ENCODE measurements around the gene ZNF446.

DNA sequence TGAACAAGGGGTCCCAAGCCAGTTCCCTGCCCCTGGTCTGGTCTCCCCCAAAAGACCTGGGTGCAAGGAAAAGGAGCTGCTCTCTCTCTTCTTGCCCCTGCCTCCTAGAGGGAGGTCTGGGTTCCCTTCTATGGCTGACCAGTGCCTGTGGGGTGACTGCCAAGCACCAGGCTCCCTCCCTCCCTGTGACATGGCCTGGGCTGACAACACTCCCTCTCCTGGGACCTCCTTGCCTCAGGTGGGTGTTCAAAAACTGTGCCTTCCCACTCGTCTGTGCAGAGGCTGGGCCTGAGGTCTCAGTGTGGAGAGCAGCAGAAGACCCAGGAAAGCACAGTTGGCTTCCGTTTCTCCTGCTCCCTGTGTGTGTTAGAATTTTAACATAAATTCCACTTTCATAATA is 4.7 kb downstream of the ZNF446 start:
- TF ChIP-seq, protein P1, sequence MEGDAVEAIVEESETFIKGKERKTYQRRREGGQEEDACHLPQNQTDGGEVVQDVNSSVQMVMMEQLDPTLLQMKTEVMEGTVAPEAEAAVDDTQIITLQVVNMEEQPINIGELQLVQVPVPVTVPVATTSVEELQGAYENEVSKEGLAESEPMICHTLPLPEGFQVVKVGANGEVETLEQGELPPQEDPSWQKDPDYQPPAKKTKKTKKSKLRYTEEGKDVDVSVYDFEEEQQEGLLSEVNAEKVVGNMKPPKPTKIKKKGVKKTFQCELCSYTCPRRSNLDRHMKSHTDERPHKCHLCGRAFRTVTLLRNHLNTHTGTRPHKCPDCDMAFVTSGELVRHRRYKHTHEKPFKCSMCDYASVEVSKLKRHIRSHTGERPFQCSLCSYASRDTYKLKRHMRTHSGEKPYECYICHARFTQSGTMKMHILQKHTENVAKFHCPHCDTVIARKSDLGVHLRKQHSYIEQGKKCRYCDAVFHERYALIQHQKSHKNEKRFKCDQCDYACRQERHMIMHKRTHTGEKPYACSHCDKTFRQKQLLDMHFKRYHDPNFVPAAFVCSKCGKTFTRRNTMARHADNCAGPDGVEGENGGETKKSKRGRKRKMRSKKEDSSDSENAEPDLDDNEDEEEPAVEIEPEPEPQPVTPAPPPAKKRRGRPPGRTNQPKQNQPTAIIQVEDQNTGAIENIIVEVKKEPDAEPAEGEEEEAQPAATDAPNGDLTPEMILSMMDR (IDR thresholded peaks at IDR 0.05; ENCODE audit: low read depth, low read length): no peak
- TF ChIP-seq EZH2phosphoT487 (IDR thresholded peaks at IDR 0.05; ENCODE audit: low read depth): no peak
